GM18870 (cell line): ENCODE data around the gene PSPC1.

Experiments
- ATAC-seq: cut with Tn5 transposase; IDR thresholded peaks from one replicate; pipeline ENCODE4 v1.9.1; 2021; ENCODE audit warnings: moderate library complexity; ENCODE audit not compliant: unreplicated experiment

The PSPC1 gene

DNA sequence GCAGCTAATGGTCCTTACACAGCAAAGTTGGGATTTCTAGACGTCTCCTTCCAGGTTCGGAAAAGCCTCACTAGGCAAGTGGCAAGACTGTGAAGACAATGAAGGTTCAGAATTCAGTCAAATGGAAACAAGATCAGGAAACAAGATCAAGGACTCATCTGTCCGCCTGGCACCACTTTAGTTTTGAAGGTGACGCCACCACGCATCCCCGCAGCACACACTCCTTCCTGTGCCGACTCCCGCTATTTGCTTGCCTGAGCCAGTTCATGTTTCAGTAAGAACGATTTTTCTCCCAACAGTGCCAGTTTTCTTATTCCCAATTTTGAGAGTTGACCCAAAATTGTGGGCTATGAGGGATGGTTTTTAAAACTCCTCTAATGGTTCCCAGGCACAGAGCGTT lies 107.8 kb downstream of the PSPC1 start:
- ATAC-seq = no peak

DNA sequence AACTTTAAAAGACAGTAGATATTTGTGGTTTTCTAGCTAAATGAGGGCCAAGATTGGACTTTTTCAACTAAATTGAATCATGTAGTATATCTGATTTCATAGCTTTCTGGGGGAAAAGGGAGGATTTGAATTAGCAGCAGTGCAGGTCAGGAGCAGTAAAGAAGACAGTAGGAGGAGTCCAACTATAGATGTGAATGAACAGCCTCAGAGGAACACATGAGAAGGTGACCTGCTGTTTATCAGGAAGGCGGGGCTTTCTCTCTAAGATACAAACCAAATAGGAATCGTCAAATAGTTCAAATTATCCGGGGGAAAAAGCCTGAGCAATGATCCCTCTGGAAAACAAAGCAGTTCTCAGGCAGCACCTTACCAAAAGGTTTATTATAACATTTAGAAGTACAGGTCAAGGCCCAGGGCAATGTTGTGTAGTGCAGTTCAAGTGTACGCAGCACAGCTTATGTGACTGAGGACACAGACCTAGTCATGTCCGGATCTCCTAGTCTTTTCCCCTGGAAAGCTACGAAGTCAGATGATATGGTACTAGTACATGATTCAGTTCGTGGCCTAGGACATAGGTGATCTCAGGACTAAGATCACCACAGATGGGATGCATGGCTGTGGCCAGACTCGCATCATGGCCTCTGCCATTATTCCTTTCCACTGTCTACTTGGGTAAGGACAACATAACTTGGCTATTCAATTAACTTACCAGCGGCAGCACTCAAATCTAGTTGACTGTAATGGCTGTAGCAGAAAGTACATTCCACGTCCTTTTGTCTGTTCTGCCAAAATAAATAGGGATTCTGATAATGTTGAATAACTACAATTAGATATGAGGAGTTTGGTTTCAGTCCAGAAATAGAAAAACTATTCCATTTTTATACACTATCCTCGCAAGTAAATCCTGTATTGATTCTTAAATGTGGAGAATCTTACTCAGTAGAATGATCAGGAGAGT lies 109.0 kb downstream of the PSPC1 start:
- ATAC-seq = no peak

- ATAC-seq = no peak
These were observed 109.8 kb downstream of the PSPC1 start for GRCh38 chr13:19672990-19673389.

GRCh38 chr13:19670147-19670546 lies 112.6 kb downstream of the PSPC1 start:
- no peak for ATAC-seq

DNA sequence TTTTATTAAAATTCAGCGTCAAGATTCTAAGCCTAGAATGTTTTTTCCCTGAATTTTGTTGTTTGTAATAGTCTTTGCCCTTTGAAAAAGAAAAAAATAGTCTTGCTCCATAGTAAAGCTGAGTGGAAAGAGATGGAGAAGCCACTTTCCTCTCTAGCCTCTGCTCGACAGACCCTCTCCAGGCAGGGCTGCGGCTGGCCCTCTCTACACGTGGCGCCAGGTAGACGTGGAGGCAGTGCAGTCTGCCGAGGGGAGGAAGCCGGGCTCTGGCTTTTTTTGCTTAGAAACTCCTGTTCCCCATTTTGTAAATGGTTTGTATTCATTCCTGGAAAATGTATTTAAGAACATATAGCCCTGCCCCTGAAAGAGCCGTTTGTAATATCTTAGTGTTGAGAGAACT lies 114.0 kb downstream of the PSPC1 start:
- no peak for ATAC-seq

GRCh38 chr13:19665427-19665859 lies 117.3 kb downstream of the PSPC1 start:
- ATAC-seq = no peak

- no peak for ATAC-seq
These were observed 118.1 kb downstream of the PSPC1 start for GRCh38 chr13:19664481-19665230.

DNA sequence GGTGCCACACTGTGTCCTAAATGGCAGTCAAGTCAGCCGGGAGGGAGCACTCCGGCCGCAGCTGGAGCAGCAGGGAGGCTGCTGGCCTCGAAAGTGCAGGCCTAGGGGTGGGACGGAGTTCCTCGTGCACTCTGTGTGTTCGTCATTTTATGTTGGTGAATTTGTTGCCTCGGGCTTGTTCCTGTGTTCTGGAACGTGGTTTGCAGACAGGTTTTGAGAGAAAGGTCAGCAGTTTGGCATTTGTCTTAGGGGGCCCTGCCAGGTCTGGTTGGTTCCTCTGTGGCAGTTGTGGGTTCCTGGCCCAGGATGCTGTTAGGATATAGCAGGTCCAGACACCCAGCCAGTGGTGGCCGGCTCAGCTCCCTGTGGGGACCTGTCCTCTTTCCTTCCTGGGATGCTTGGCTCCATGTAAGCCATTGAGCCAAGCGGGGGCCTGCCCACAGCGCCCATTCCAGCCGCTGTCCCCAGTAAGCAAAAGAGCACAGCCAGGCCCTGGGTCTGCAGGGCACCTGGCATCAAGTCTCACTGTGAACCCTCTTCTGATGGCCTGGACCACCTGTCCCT lies 119.2 kb downstream of the PSPC1 start:
- ATAC-seq = no peak

- no peak for ATAC-seq
These were observed 121.2 kb downstream of the PSPC1 start for GRCh38 chr13:19661561-19661960.

GRCh38 chr13:19661126-19661525 lies 121.6 kb downstream of the PSPC1 start:
- ATAC-seq = no peak

GRCh38 chr13:19658831-19659230 lies 123.9 kb downstream of the PSPC1 start:
- no peak for ATAC-seq

GRCh38 chr13:19657872-19658591 lies 124.7 kb downstream of the PSPC1 start:
- no peak for ATAC-seq
